ENCODE measurements around the gene KCTD10. TPM values are rescaled to one million over a fixed set of nuclear protein-coding genes. Genes with fewer than 3 reads are reported as not detected.

Gene KCTD10
- total and polyA plus RNA-seq, 10 of the 15 experiments (the other 5 are each of a cell fraction or from before 2014, with no cell fraction given), result 5.6 to 52.0 (median 34.2) TPM

DNA sequence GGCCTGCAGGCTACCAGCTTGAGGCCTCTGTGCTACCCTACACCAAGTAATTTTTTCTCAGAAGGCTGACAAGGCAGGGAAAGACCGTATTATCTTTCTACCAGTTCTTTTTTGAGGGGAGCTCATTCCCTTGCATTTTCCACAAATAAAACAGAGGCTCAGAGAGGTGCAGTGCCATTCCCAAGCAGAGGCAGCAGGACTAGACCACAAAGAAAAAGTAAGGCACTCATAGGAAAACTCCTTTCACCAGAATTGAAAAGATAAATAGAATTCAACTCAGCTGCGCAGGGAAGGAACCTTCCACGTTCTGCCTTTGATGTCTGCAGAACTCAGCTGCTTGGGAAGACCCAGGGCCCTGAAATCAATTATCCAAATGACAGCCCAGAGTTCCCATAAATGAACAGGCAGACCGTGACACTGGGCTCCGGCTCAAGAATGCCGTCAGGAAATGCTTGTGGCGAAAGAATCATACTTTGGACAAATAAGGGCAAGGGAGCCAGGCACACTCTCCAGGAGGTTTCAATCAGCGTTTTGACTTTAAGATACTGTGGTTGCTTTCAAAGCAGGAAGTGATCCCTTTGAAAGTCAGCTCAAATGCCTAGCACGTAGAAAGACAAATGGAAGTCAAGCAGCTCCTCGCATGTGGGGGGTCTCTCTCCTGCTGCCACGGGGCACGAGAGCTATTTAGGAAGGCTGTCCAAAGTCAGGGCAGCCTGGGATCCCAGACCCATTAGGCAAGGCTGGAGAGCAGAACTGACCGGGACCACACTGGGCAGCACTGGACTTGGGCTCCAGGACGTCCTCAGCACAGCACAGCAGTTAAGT, 14.0 kb downstream of the KCTD10 start:
- Histone ChIP-seq H3K79me2 (ENCODE audit: control insufficient read depth, insufficient read depth, low read length) (no peaks in the 10 kb centered on the region; the same call in none of the 2 replicates), H3K4me3 (no peak overlapping the region), H3K36me3 (ENCODE audit: control insufficient read depth in 2 of 2, insufficient read depth in 2 of 2, low read length in 1 of 2) (peaks cover 8 to 9% of the 10 kb centered on the region in 2 experiments), H3K4me2 (ENCODE audit: control insufficient read depth, insufficient read depth) (no peak overlapping the region), H3K27ac (ENCODE audit: control insufficient read depth, insufficient read depth) (no peak overlapping the region), H4K20me1 (ENCODE audit: control insufficient read depth, insufficient read depth) (no peaks in the 10 kb centered on the region), H3K9ac (ENCODE audit: control insufficient read depth, insufficient read depth, low read length) (no peak overlapping the region), H2AFZ (ENCODE audit: control insufficient read depth, low read depth, low read length) (no peak overlapping the region), H3K4me1 (ENCODE audit: control insufficient read depth, insufficient read depth, low read length) (peaks cover 3% of the 10 kb centered on the region; the same call in 1 of the 2 replicates), H3K27me3 (replicated peaks in 1 of 2; ENCODE audit: control insufficient read depth in 2 of 2, insufficient read depth in 2 of 2, low read length in 1 of 2) (no peaks in the 10 kb centered on the region), H3K9me3 (replicated peaks; ENCODE audit: control insufficient read depth, insufficient read depth, low read length) (no peaks in the 10 kb centered on the region)
- BruUV-seq (replicated peaks), result no TSS peak
- 70% methylated on average over 14 of the region's 14 CpGs for WGBS (ENCODE audit: insufficient coverage, insufficient replicate concordance, low lambda C conversion rate, missing lambda C conversion rate)
- SMC1A ChIA-PET (ENCODE audit: uncharacterized antibody, unreplicated experiment), result interaction anchor here (0.6 kb wide), 1 partner anchor 1994 kb away, joined by 3 read pairs; no protein-coding TSS in a partner anchor
- no peak for ATAC-seq
- RAD21 ChIA-PET (ENCODE audit: unreplicated experiment), result no interaction called here
- CTCF ChIA-PET, result no interaction called here
- FAIRE-seq, result no peak
- intact Hi-C loops (cut with micrococcal nuclease; ENCODE audit: unreplicated experiment) (no loop called here), in situ Hi-C loops (cut with MboI) (no loop called here)
- TF ChIP-seq, protein P1, sequence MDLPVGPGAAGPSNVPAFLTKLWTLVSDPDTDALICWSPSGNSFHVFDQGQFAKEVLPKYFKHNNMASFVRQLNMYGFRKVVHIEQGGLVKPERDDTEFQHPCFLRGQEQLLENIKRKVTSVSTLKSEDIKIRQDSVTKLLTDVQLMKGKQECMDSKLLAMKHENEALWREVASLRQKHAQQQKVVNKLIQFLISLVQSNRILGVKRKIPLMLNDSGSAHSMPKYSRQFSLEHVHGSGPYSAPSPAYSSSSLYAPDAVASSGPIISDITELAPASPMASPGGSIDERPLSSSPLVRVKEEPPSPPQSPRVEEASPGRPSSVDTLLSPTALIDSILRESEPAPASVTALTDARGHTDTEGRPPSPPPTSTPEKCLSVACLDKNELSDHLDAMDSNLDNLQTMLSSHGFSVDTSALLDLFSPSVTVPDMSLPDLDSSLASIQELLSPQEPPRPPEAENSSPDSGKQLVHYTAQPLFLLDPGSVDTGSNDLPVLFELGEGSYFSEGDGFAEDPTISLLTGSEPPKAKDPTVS (IDR thresholded peaks at IDR 0.05; ENCODE audit: low read depth, low read length), result no peak
- TF ChIP-seq SPI1 (IDR thresholded peaks at IDR 0.05; ENCODE audit: borderline replicate concordance, insufficient read depth, low read depth, low read length), result peak; percentile 43; the same call in 1 of the 2 replicates
- no peak for DNase-seq (ENCODE audit: low read depth, low spot score)
- POLR2A ChIA-PET, result no interaction called here
